ENCODE results near the gene P2RX5.

GRCh38 chr17:3744014-3744413 is 48.1 kb upstream of the P2RX5 start:
- TF ChIP-seq POLR2AphosphoS5 (IDR thresholded peaks at IDR 0.05; ENCODE audit: borderline replicate concordance, low read depth, low read length) (no peak), FOXP2 (optimal IDR thresholded peaks at IDR 0.05; ENCODE audit: control extremely low read depth, extremely low read length, insufficient read depth) (no peak), EZH2 (IDR thresholded peaks at IDR 0.05) (no peak)
